Measurements from ENCODE around the gene GRID2. TPM values are rescaled to one million over a fixed set of nuclear protein-coding genes. Genes with fewer than 3 reads are reported as not detected.

The GRID2 gene
- total RNA-seq, 2 donors from 2014 or later = 0.28 TPM; not detected in 1

DNA sequence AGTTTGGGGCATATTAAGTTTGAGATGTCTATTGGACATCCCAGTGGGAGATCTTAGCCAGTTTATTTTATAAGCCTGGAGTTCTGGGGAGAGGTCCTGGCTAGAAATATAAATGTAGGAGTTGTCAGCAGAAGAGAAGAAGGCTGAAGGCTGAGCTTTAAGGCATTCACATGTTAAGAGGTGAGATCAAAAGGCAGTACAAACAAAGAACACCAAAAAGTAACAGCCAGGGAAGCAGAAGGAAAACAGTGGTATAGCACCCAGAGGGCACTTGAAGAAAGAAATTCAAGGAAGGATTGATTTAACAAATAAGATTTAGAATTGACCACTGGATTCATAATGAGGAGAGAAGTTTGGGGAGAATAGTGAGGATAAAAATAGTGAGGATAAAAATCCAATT is 1383.5 kb downstream of the GRID2 start:
- no peaks in the 10 kb centered on the region for H3K27me3 ChIP-seq (replicated peaks; ENCODE audit: insufficient read depth)
- no peak overlapping the region for H3K4me3 ChIP-seq
- H3K4me1 ChIP-seq (ENCODE audit: control insufficient read depth in 1 of 2, low read depth in 2 of 2) = no peaks in the 10 kb centered on the region
- H3K9me3 ChIP-seq = no peaks in the 10 kb centered on the region
- no peak for DNase-seq (ENCODE audit: low spot score)
- TF ChIP-seq, protein P1, sequence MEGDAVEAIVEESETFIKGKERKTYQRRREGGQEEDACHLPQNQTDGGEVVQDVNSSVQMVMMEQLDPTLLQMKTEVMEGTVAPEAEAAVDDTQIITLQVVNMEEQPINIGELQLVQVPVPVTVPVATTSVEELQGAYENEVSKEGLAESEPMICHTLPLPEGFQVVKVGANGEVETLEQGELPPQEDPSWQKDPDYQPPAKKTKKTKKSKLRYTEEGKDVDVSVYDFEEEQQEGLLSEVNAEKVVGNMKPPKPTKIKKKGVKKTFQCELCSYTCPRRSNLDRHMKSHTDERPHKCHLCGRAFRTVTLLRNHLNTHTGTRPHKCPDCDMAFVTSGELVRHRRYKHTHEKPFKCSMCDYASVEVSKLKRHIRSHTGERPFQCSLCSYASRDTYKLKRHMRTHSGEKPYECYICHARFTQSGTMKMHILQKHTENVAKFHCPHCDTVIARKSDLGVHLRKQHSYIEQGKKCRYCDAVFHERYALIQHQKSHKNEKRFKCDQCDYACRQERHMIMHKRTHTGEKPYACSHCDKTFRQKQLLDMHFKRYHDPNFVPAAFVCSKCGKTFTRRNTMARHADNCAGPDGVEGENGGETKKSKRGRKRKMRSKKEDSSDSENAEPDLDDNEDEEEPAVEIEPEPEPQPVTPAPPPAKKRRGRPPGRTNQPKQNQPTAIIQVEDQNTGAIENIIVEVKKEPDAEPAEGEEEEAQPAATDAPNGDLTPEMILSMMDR (IDR thresholded peaks at IDR 0.05) = no peak
- no peak overlapping the region for H3K27ac ChIP-seq
- ATAC-seq (ENCODE audit: insufficient number of reproducible peaks, low FRiP score, low read depth) = no peak
- no peaks in the 10 kb centered on the region for H3K36me3 ChIP-seq

DNA sequence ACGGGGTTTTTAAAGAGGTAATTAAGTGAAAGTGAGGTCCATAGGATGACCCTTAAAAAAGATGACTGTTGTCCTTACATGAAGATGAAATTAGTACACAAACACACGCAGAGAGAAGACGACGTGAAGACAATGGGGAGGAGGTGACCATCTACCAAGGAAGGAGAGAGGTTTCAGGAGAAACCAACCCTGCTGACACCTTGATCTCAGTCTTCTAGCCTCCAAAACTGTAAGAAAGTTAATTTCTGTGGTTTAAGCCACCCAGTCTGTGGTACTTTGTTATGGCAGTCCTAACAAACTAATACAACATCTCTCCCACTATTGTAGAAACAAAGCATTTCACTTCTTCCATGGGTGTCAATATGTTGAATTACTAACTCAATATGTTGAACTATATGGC is 1385.2 kb downstream of the GRID2 start:
- no peaks in the 10 kb centered on the region for H3K27me3 ChIP-seq (replicated peaks; ENCODE audit: insufficient read depth)
- TF ChIP-seq, protein P1 (IDR thresholded peaks at IDR 0.05) = no peak
- H3K36me3 ChIP-seq = no peaks in the 10 kb centered on the region
- no peak overlapping the region for H3K4me3 ChIP-seq
- H3K4me1 ChIP-seq (ENCODE audit: control insufficient read depth in 1 of 2, low read depth in 2 of 2) = no peaks in the 10 kb centered on the region
- H3K9me3 ChIP-seq = no peaks in the 10 kb centered on the region
- no peak for DNase-seq (ENCODE audit: low spot score)
- ATAC-seq (ENCODE audit: insufficient number of reproducible peaks, low FRiP score, low read depth) = no peak
- H3K27ac ChIP-seq = no peak overlapping the region

DNA sequence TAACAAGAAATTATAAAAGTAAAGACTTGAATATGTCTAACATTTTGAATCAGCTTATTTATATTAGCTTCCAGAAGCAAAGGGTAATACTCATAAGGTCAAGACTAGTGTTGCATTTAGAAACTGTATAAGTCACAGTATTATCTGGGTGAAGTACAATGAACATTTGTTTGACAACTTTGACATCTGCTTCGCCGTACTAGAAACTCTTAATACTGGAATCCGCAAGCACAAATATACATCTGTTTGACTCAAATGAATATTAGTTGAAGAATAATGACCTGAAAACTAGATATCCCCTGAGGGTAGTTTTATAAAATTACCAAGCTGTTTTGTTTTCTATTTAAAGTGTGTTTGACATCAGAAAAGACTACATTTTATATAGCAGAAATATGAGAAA is 1389.4 kb downstream of the GRID2 start:
- H3K36me3 ChIP-seq = no peaks in the 10 kb centered on the region
- DNase-seq (ENCODE audit: low spot score) = no peak
- ATAC-seq (ENCODE audit: insufficient number of reproducible peaks, low FRiP score, low read depth) = no peak
- H3K4me1 ChIP-seq (ENCODE audit: control insufficient read depth in 1 of 2, low read depth in 2 of 2) = no peaks in the 10 kb centered on the region
- TF ChIP-seq, protein P1 (IDR thresholded peaks at IDR 0.05) = no peak
- no peaks in the 10 kb centered on the region for H3K27me3 ChIP-seq (replicated peaks; ENCODE audit: insufficient read depth)
- H3K9me3 ChIP-seq = no peaks in the 10 kb centered on the region
- H3K4me3 ChIP-seq = no peak overlapping the region
- no peak overlapping the region for H3K27ac ChIP-seq

DNA sequence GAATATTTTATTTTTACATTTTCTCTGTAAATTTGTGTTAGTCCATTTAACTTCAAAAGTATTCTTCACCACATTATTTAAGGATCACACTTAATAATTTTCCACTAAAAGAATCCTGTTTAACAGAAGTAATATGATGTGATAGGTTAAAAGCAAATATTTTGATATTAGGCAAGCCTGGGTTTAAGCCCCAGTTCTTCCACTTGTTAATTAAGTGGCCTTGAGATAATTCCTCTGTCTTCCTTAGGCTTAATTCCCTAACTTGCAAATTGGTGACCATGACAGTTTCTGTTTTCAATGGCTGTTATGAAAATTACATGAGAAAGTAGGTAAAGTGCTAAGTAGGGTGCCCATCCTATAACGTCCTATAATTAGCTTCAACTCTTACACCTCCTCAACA is 1394.9 kb downstream of the GRID2 start:
- H3K27ac ChIP-seq = no peak overlapping the region
- no peaks in the 10 kb centered on the region for H3K36me3 ChIP-seq
- H3K27me3 ChIP-seq (replicated peaks; ENCODE audit: insufficient read depth) = no peaks in the 10 kb centered on the region
- DNase-seq (ENCODE audit: low spot score) (no peak), ATAC-seq (ENCODE audit: insufficient number of reproducible peaks, low FRiP score, low read depth) (no peak)
- no peak overlapping the region for H3K4me3 ChIP-seq
- TF ChIP-seq, protein P1 (IDR thresholded peaks at IDR 0.05) = no peak
- no peaks in the 10 kb centered on the region for H3K4me1 ChIP-seq (ENCODE audit: control insufficient read depth in 1 of 2, low read depth in 2 of 2)
- H3K9me3 ChIP-seq = no peaks in the 10 kb centered on the region

DNA sequence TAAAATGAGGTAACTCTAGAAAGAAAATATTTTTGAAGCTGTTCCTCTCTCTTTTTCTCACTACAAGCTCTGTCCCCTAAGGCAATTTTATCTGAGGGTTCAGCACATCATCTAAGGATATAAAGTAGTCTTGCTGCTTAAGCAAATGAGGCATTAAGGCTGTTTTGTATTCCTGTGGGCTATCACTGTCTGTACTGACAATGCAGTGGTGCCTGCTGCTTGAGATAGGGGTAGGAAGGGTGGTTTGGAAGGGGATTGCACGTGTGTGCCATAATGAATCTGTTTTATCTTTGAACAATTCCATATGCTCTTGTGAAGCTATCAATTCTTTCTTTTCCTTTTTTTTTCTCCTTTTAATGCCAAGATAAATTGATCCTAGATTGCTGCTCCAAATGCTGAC is 1396.8 kb downstream of the GRID2 start:
- no peak for ATAC-seq (ENCODE audit: insufficient number of reproducible peaks, low FRiP score, low read depth)
- Histone ChIP-seq H3K9me3 (no peaks in the 10 kb centered on the region), H3K4me1 (ENCODE audit: control insufficient read depth in 1 of 2, low read depth in 2 of 2) (no peaks in the 10 kb centered on the region), H3K36me3 (no peaks in the 10 kb centered on the region), H3K27ac (no peak overlapping the region), H3K4me3 (no peak overlapping the region), H3K27me3 (replicated peaks; ENCODE audit: insufficient read depth) (no peaks in the 10 kb centered on the region)
- TF ChIP-seq, protein P1 (IDR thresholded peaks at IDR 0.05) = no peak
- no peak for DNase-seq (ENCODE audit: low spot score)

Data from thoracic aorta (tissue), 2 donors.